Measurements from ENCODE around the gene LCMT1. TPM values are rescaled to one million over a fixed set of nuclear protein-coding genes. Genes with fewer than 3 reads are reported as not detected.

LCMT1 gene
- total RNA-seq, 1 experiment from 2014 or later: 86.3 TPM

GRCh38 chr16:25081702-25082101 lies 29.8 kb upstream of the LCMT1 start:
- ChIA-PET CTCF (interaction anchor here (0.6 to 0.7 kb wide), 3 partner anchors 23 to 144 kb away, joined by 3 read pairs; no protein-coding TSS in a partner anchor), POLR2A (no interaction called here)
- ATAC-seq: no peak
- no peak overlapping the region for H3K4me3 Mint-ChIP-seq
- H3K36me3 Mint-ChIP-seq: no peaks in the 10 kb centered on the region
- H3K4me1 Mint-ChIP-seq: no peaks in the 10 kb centered on the region
- H3K27me3 Mint-ChIP-seq (ENCODE audit: low read depth): peaks cover 3% of the 10 kb centered on the region; the same call in 1 of the 2 replicates
- H3K9me3 Mint-ChIP-seq: peaks cover 14% of the 10 kb centered on the region
- TF ChIP-seq, protein P1, sequence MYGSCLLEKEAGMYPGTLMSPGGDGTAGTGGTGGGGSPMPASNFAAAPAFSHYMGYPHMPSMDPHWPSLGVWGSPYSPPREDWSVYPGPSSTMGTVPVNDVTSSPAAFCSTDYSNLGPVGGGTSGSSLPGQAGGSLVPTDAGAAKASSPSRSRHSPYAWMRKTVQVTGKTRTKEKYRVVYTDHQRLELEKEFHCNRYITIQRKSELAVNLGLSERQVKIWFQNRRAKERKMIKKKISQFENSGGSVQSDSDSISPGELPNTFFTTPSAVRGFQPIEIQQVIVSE (CRISPR knock-in tag; IDR thresholded peaks at IDR 0.05; ENCODE audit: borderline replicate concordance): no peak
- no peak for TF ChIP-seq ZNF396 (CRISPR knock-in tag; IDR thresholded peaks at IDR 0.05; ENCODE audit: borderline replicate concordance)
- DNase-seq (ENCODE audit: low spot score): no peak
- no peak overlapping the region for H3K27ac Mint-ChIP-seq

DNA sequence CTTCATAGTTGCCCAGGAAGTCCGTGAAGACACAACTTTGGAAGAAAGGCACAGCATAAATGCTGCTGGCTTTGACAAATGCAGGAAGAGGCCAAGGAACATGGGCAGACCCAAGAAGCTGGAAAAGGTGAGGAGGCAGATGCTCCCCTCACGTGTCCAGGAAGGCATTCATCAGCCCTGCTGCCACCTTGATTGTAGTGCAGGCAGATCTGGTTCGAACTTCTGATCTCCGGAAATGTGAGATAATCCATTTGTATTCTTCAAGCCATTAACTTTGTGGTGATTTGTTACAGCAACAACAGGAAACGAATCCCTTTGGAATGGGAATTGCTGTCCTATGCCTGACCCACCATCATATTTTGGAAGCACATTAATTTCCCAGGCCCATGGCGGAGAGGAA lies 28.5 kb upstream of the LCMT1 start:
- no peak for DNase-seq (ENCODE audit: low spot score)
- no peak for TF ChIP-seq TP53 (CRISPR knock-in tag; IDR thresholded peaks at IDR 0.05)
- no peak for TF ChIP-seq JUN (CRISPR knock-in tag; IDR thresholded peaks at IDR 0.05)
- no peak for TF ChIP-seq TEAD4 (CRISPR knock-in tag; IDR thresholded peaks at IDR 0.05)
- TF ChIP-seq NR2C2 (CRISPR knock-in tag; IDR thresholded peaks at IDR 0.05): no peak
- TF ChIP-seq FOXP1 (CRISPR knock-in tag; IDR thresholded peaks at IDR 0.05; ENCODE audit: borderline replicate concordance): no peak
- TF ChIP-seq, protein P2, sequence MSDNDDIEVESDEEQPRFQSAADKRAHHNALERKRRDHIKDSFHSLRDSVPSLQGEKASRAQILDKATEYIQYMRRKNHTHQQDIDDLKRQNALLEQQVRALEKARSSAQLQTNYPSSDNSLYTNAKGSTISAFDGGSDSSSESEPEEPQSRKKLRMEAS (CRISPR knock-in tag; IDR thresholded peaks at IDR 0.05): no peak
- TF ChIP-seq NR1H2 (CRISPR knock-in tag; IDR thresholded peaks at IDR 0.05): no peak
- no peak for TF ChIP-seq ZMAT4 (CRISPR knock-in tag; IDR thresholded peaks at IDR 0.05)
- no peak for TF ChIP-seq HMGXB4 (CRISPR knock-in tag; IDR thresholded peaks at IDR 0.05)
- TF ChIP-seq FOXJ3 (CRISPR knock-in tag; IDR thresholded peaks at IDR 0.05; ENCODE audit: borderline replicate concordance): no peak
- no peaks in the 10 kb centered on the region for H3K4me1 Mint-ChIP-seq

GRCh38 chr16:25083701-25084100 lies 27.8 kb upstream of the LCMT1 start:
- peaks cover 3% of the 10 kb centered on the region; the same call in 1 of the 2 replicates for H3K27me3 Mint-ChIP-seq (ENCODE audit: low read depth)
- POLR2A ChIA-PET: no interaction called here
- no peak for ATAC-seq
- no peaks in the 10 kb centered on the region for H3K4me1 Mint-ChIP-seq
- H3K36me3 Mint-ChIP-seq: no peaks in the 10 kb centered on the region
- H3K4me3 Mint-ChIP-seq: no peak overlapping the region
- CTCF ChIA-PET: no interaction called here
- no peak overlapping the region for H3K27ac Mint-ChIP-seq
- DNase-seq (ENCODE audit: low spot score): no peak
- H3K9me3 Mint-ChIP-seq: peaks cover 6% of the 10 kb centered on the region
- TF ChIP-seq HMGXB4 (CRISPR knock-in tag; IDR thresholded peaks at IDR 0.05) (no peak), FOXK1 (CRISPR knock-in tag; IDR thresholded peaks at IDR 0.05) (no peak), ATF1 (CRISPR knock-in tag; IDR thresholded peaks at IDR 0.05) (no peak), GTF2I (CRISPR knock-in tag; conservative IDR thresholded peaks at IDR 0.05) (no peak), ZNF219 (CRISPR knock-in tag; IDR thresholded peaks at IDR 0.05; ENCODE audit: borderline replicate concordance) (no peak), ZNF263 (CRISPR knock-in tag; IDR thresholded peaks at IDR 0.05; ENCODE audit: low read depth) (no peak), FOXJ3 (CRISPR knock-in tag; IDR thresholded peaks at IDR 0.05; ENCODE audit: borderline replicate concordance) (no peak), EMX1 (CRISPR knock-in tag; IDR thresholded peaks at IDR 0.05) (no peak), PRDM15 (CRISPR knock-in tag; IDR thresholded peaks at IDR 0.05) (no peak), GRHL2 (CRISPR knock-in tag; IDR thresholded peaks at IDR 0.05; ENCODE audit: insufficient replicate concordance, severe bottlenecking) (no peak), ZMAT4 (CRISPR knock-in tag; IDR thresholded peaks at IDR 0.05) (no peak), ATF2 (CRISPR knock-in tag; IDR thresholded peaks at IDR 0.05; ENCODE audit: borderline replicate concordance, low read depth) (no peak), CREM (CRISPR knock-in tag; IDR thresholded peaks at IDR 0.05) (no peak)

More for the DNA sequence above, 28.5 kb upstream of the LCMT1 start:
- ChIA-PET POLR2A (no interaction called here), CTCF (no interaction called here)
- no peak for ATAC-seq
- no peaks in the 10 kb centered on the region for H3K36me3 Mint-ChIP-seq
- peaks cover 13% of the 10 kb centered on the region for H3K9me3 Mint-ChIP-seq
- H3K27ac Mint-ChIP-seq: no peak overlapping the region
- H3K27me3 Mint-ChIP-seq (ENCODE audit: low read depth): peaks cover 3% of the 10 kb centered on the region; the same call in 1 of the 2 replicates
- no peak overlapping the region for H3K4me3 Mint-ChIP-seq
